ENCODE measurements around the gene SLC2A9. TPM values are rescaled to one million over a fixed set of nuclear protein-coding genes. Genes with fewer than 3 reads are reported as not detected.

The SLC2A9 gene
- 1 to 10 TPM in 2 of 3 donors, not detected in 1; 1.4 to 2.3 TPM for polyA plus RNA-seq

GRCh38 chr4:10020871-10021652, at the start of gene SLC2A9:
TSS of gene SLC2A9 (minus strand) at chr4:10021497. CDS start at chr4:10021429, 68 bp downstream.
- no peak for DNase-seq
- Mint-ChIP-seq H3K27ac (peak within 1 kb of the TSS in 2 of 6 donors; percentile 66 to 97), H3K4me3 (peak within 1 kb of the TSS in 2 of 5 donors; percentile 12 to 45), H3K27me3 (ENCODE audit: low read depth in 3 of 3) (peaks cover 3 to 9% (median 5%) of the 10 kb centered on the region in 3 donors), H3K36me3 (no peaks in the 10 kb centered on the region), H3K9me3 (no peaks in the 10 kb centered on the region), H3K4me1 (peaks cover 0 to 13% of the 10 kb centered on the region in 2 donors)

- H3K27ac Mint-ChIP-seq: peak overlapping the region in 5 of 6 donors; percentile 13 to 89 (median 44)
These were observed 47.9 kb upstream of the SLC2A9 start for GRCh38 chr4:10069075-10069642.

GRCh38 chr4:10066670-10067651, 45.7 kb upstream of the SLC2A9 start:
- peak overlapping the region in 1 of 6 donors; percentile 45 for H3K27ac Mint-ChIP-seq
- H3K4me3 Mint-ChIP-seq: no peak overlapping the region
- H3K36me3 Mint-ChIP-seq: peaks cover 4 to 27% (median 20%) of the 10 kb centered on the region in 3 donors
- H3K9me3 Mint-ChIP-seq: no peaks in the 10 kb centered on the region
- no peaks in the 10 kb centered on the region for H3K4me1 Mint-ChIP-seq
- H3K27me3 Mint-ChIP-seq (ENCODE audit: low read depth in 3 of 3): no peaks in the 10 kb centered on the region
- DNase-seq: no peak

More at GRCh38 chr4:10069075-10069642, 47.9 kb upstream of the SLC2A9 start:
- H3K36me3 Mint-ChIP-seq: peaks cover 4 to 35% (median 25%) of the 10 kb centered on the region in 3 donors
- H3K4me1 Mint-ChIP-seq: no peaks in the 10 kb centered on the region
- H3K4me3 Mint-ChIP-seq: no peak overlapping the region
- DNase-seq: no peak
- no peaks in the 10 kb centered on the region for H3K9me3 Mint-ChIP-seq
- no peaks in the 10 kb centered on the region for H3K27me3 Mint-ChIP-seq (ENCODE audit: low read depth in 3 of 3)

- H3K36me3 Mint-ChIP-seq: peaks cover 4 to 29% (median 25%) of the 10 kb centered on the region in 3 donors
- DNase-seq: no peak
- no peak overlapping the region for H3K4me3 Mint-ChIP-seq
- H3K4me1 Mint-ChIP-seq: no peaks in the 10 kb centered on the region
- H3K27ac Mint-ChIP-seq: peak overlapping the region in 3 of 6 donors; percentile 42 to 53 (median 45)
- peaks cover 0 to 2% (median 0%) of the 10 kb centered on the region in 3 donors for H3K27me3 Mint-ChIP-seq (ENCODE audit: low read depth in 3 of 3)
- no peaks in the 10 kb centered on the region for H3K9me3 Mint-ChIP-seq
These were observed 44.9 kb upstream of the SLC2A9 start for GRCh38 chr4:10066206-10066605.

- no peaks in the 10 kb centered on the region for H3K9me3 Mint-ChIP-seq
- H3K4me1 Mint-ChIP-seq: no peaks in the 10 kb centered on the region
- peaks cover 12 to 35% (median 22%) of the 10 kb centered on the region in 3 donors for H3K36me3 Mint-ChIP-seq
- H3K27me3 Mint-ChIP-seq (ENCODE audit: low read depth in 3 of 3): peaks cover 0 to 3% (median 0%) of the 10 kb centered on the region in 3 donors
- H3K27ac Mint-ChIP-seq: peak overlapping the region in 1 of 6 donors; percentile 55
- H3K4me3 Mint-ChIP-seq: no peak overlapping the region
- DNase-seq: no peak
These were observed 42.4 kb upstream of the SLC2A9 start for GRCh38 chr4:10063544-10064300.

- no peaks in the 10 kb centered on the region for H3K4me1 Mint-ChIP-seq
- H3K9me3 Mint-ChIP-seq: no peaks in the 10 kb centered on the region
- H3K36me3 Mint-ChIP-seq: peaks cover 8 to 36% (median 17%) of the 10 kb centered on the region in 3 donors
These were observed 40.5 kb upstream of the SLC2A9 start for GRCh38 chr4:10061650-10062415.

GRCh38 chr4:10058371-10058770, 37.1 kb upstream of the SLC2A9 start:
- Mint-ChIP-seq H3K4me1 (no peaks in the 10 kb centered on the region), H3K27me3 (ENCODE audit: low read depth in 3 of 3) (peaks cover 0 to 6% (median 0%) of the 10 kb centered on the region in 3 donors), H3K4me3 (no peak overlapping the region), H3K27ac (no peak overlapping the region), H3K36me3 (peaks cover 8 to 30% (median 22%) of the 10 kb centered on the region in 3 donors), H3K9me3 (no peaks in the 10 kb centered on the region)
- DNase-seq: no peak

More at GRCh38 chr4:10061650-10062415, 40.5 kb upstream of the SLC2A9 start:
- no peak overlapping the region for H3K27ac Mint-ChIP-seq
- no peak for DNase-seq
- peaks cover 0 to 6% (median 0%) of the 10 kb centered on the region in 3 donors for H3K27me3 Mint-ChIP-seq (ENCODE audit: low read depth in 3 of 3)
- H3K4me3 Mint-ChIP-seq: no peak overlapping the region

- no peak for DNase-seq
- Mint-ChIP-seq H3K36me3 (peaks cover 8 to 25% (median 24%) of the 10 kb centered on the region in 3 donors), H3K4me3 (no peak overlapping the region), H3K4me1 (no peaks in the 10 kb centered on the region), H3K9me3 (no peaks in the 10 kb centered on the region), H3K27ac (no peak overlapping the region), H3K27me3 (ENCODE audit: low read depth in 3 of 3) (peaks cover 0 to 11% (median 0%) of the 10 kb centered on the region in 3 donors)
These were observed 35.7 kb upstream of the SLC2A9 start for GRCh38 chr4:10057023-10057395.

GRCh38 chr4:10056334-10057022, 35.2 kb upstream of the SLC2A9 start:
- no peak for DNase-seq
- no peaks in the 10 kb centered on the region for H3K9me3 Mint-ChIP-seq
- H3K4me1 Mint-ChIP-seq: no peaks in the 10 kb centered on the region
- peaks cover 4 to 27% (median 20%) of the 10 kb centered on the region in 3 donors for H3K36me3 Mint-ChIP-seq
- H3K27ac Mint-ChIP-seq: no peak overlapping the region
- H3K27me3 Mint-ChIP-seq (ENCODE audit: low read depth in 3 of 3): peaks cover 0 to 11% (median 0%) of the 10 kb centered on the region in 3 donors
- no peak overlapping the region for H3K4me3 Mint-ChIP-seq

- Mint-ChIP-seq H3K4me3 (no peak overlapping the region), H3K27me3 (ENCODE audit: low read depth in 3 of 3) (peaks cover 0 to 8% (median 0%) of the 10 kb centered on the region in 3 donors), H3K9me3 (no peaks in the 10 kb centered on the region), H3K4me1 (no peaks in the 10 kb centered on the region), H3K27ac (peak overlapping the region in 1 of 6 donors; percentile 43), H3K36me3 (peaks cover 3 to 28% (median 20%) of the 10 kb centered on the region in 3 donors)
- DNase-seq: no peak
These were observed 34.6 kb upstream of the SLC2A9 start for GRCh38 chr4:10055871-10056270.

GRCh38 chr4:10054571-10055041, 33.3 kb upstream of the SLC2A9 start:
- DNase-seq: no peak
- Mint-ChIP-seq H3K9me3 (peaks cover 0 to 2% (median 0%) of the 10 kb centered on the region in 6 donors), H3K4me1 (no peaks in the 10 kb centered on the region), H3K27ac (peak overlapping the region in 1 of 6 donors; percentile 62), H3K27me3 (ENCODE audit: low read depth in 3 of 3) (peaks cover 0 to 8% (median 0%) of the 10 kb centered on the region in 3 donors), H3K36me3 (peaks cover 3 to 32% (median 20%) of the 10 kb centered on the region in 3 donors), H3K4me3 (no peak overlapping the region)

Measured in immature natural killer cell (primary cell).